A549 treated with CORT108297 at 1 μM for 4 hours (cell line): ENCODE measurements around the gene ZP2. TPM values are rescaled to one million over a fixed set of nuclear protein-coding genes. Genes with fewer than 3 reads are reported as not detected.

ENCODE experiments used
- total RNA-seq: library from RNA; stranded (reverse); fragments of 200-300 nt; extraction: Qiagen RNA extraction; gene quantifications from 5 replicates; pipeline ENCODE4 v1.2.3, GENCODE V29; 2022

The ZP2 gene
- total RNA-seq = not detected in 5 replicates

DNA sequence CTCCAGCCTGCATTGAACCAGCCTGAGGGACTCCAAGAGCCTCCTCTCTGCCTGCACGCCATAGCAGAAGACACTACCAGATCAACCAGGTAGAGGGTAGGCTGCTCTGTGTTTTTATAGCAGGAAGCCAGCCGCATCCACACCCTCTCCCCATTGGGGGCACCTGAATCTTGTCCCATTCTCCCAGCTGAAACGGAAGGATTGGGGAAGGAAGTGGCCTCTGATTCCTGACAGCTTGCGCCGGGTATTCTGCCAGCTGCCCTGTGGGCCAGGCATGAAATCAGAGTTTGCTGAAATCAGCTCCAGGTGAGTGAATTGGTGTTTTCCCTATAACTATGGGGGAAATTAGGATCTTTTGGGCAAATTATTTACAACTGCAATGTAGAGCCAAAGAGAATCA, at the start of gene ZP2:
Gene ZP2, minus strand, starts transcription at position 89 of the 400 bp plus-strand sequence. Its CDS starts 27 bp downstream, at position 62.

DNA sequence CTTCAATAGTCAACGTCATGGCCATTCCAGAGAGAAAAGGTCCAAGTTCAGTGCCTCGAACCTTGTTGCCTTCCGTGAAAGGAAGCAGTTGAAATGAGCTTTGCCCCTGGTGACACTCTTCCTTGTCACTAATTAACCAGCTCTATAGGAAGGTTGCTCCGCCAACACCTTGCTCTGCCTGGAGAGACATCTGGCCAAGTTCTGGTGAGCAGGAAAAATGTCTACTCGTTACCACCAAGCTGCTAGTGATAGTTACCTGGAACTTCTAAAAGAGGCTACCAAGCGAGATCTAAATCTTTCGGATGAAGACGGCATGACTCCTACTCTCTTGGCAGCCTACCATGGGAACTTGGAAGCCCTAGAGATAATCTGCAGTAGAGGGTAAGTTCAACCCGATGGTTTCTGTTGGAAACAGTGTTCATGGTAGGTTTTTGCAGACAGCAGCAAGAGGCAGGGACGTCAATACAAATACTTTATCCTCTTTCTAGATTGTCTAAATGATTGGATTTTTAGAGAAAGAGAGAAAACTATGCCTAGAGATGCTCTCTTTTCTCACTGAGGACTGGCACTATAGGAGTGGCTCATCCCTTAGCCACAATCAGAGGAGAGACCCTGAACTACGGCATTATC, 22.3 kb upstream of the ZP2 start, which contains the start of gene ANKS4B:
Gene ANKS4B, plus strand, starts transcription at position 179 of the 630 bp plus-strand sequence. Its CDS starts 39 bp downstream, at position 218.

DNA sequence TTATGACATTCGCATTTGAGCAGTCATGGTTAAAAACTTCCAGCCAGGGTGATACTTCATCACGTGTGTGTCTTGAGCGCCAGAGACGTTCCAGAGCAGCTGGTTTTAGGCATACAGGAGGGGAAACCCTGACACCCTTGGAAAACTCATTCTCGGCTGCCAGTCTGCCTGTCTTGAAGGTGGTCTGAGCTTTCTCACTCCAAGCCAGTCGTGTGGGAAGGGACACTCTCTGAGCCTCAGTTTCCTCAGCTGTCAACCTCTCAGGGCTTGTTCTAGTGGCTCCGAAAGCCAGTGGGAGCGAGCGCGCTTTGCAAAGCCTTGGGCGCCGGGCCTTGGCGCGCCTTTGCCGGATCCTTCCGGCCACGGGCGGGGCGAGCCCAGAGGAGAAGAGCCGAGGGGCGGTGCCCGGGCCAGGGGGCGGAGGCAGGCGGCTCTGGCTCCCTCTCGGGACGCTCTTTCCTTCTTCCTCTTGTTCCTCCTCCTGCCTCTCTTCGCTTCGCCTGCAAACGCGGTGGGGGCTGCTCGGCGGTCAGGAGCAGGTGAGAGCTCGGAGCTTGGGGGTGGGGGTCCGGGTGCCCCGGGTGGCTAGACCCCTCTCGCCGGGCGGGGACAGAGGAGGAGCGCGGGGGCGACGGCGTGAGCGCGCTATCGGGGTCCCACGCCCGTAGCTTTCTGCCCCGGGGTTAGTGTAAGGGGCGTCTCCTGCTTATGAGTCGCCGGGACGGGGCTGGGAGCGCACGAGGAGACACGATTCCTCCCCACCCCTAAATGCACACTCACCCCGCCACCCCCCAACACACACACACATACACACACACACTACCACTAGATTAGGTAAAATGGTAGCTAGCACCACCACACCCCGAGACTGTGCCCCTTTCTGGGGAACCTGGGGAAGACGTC, 52.9 kb downstream of the ZP2 start, which contains the start of gene LDAF1:
Gene LDAF1, plus strand, starts transcription at position 467 of the 903 bp plus-strand sequence. CDS start 2,509 bp downstream, outside the sequence.

DNA sequence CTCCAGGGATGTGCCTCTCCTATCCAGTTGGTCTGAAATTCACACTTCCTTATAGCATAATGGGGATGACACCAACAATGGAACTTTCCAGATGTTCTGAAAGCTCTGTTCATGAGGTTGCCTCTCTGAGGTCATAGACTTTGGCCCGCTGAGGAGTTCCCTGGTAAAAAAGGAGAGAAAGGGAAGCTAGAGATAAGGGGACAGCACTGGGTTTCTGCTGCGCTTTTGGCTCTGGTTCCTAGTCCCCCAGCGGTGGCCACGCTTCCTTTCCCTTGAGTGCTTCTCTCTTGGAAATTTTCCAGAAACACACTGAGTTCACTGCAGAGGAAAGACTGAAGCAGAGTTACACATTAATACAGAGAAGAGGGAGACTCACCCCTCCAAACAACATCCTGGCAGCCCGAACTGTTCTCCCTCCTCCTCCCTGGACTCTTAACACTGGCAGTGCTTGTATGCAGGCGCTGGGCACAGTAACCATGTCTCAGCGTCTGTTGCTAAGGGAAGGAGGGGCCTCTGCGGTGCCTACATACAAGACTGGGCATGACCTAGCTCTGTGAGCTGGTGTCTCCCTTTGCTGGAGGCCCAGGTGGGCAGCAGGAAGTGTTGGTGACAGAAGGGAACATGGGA, 60.9 kb downstream of the ZP2 start, which contains the start of gene DNAH3:
Gene DNAH3, minus strand, starts transcription at position 472 of the 627 bp plus-strand sequence. CDS start 527 bp downstream, outside the sequence.

Other genes with a start within 250 kb of the ZP2 start
- gene DNAH3, start 60.7 kb downstream of the ZP2 start, total RNA-seq = 0.11 to 0.29 TPM (median 0.17 TPM) in 5 replicates
- gene LDAF1, start 52.9 kb downstream of the ZP2 start, total RNA-seq = 16.0 to 25.6 TPM (median 19.7 TPM) in 5 replicates
- 0.05 to 0.09 TPM (median 0.06 TPM) in 5 replicates for gene ANKS4B, start 22.1 kb upstream of the ZP2 start, total RNA-seq
- 1.8 to 1.9 TPM (median 1.8 TPM) in 5 replicates for gene CRYM, start 66.7 kb upstream of the ZP2 start, total RNA-seq